HEK293 (cell line): ENCODE results near the gene SORL1.
A peak's percentile ranks its signal among the peaks of the same experiment; 100 is the strongest.

Source experiments
- CTCF ChIA-PET: fragments of 350-600 bp; formaldehyde crosslinking; extraction: SDS; loops from one replicate; lab custom pipeline; 2021; ENCODE audit warnings: antibody characterized with exemption; lab: Yijun Ruan, JAX
- POLR2A ChIA-PET: fragments of 300-600 bp; formaldehyde crosslinking; extraction: SDS; loops from one replicate; lab custom pipeline; 2020; ENCODE audit warnings: antibody characterized with exemption, inconsistent platforms; lab: Yijun Ruan, JAX
- H3K27ac ChIP-seq: fragments of 200-500 bp; sonication (Bioruptor generic); 2 replicates; pipeline ENCODE4 v1.5.1; 2014; ENCODE audit warnings: low read depth, low read length, control low read depth, inconsistent platforms; ENCODE audit errors: extremely low read depth
- H3K36me3 ChIP-seq, 2 experiments: fragments of 200-500 bp in 1 of 2; sonication (Bioruptor generic) in 1 of 2; 1 replicate in 1 of 2; 2 replicates in 1 of 2; pipeline ENCODE4 v1.5.1; 2014 to 2017; ENCODE audit warnings: inconsistent platforms in 2 of 2, low read length in 2 of 2; ENCODE audit not compliant: control insufficient read depth in 2 of 2, insufficient read depth in 1 of 2
- H3K4me1 ChIP-seq: fragments of 200-500 bp; sonication (Bioruptor generic); 2 replicates; pipeline ENCODE4 v1.5.1; 2014; ENCODE audit warnings: mild to moderate bottlenecking, low read length, inconsistent platforms; ENCODE audit not compliant: control insufficient read depth, insufficient read depth
- H3K4me3 ChIP-seq: 2 replicates; pipeline ENCODE4 v1.5.1; 2011; ENCODE audit warnings: low read depth, mild to moderate bottlenecking, control low read depth, low read length, moderate library complexity
- H3K9me3 ChIP-seq: fragments of 200-500 bp; sonication (Bioruptor generic); 2 replicates; pipeline ENCODE4 v1.5.1; 2014; ENCODE audit warnings: low read depth, low read length, inconsistent platforms; ENCODE audit not compliant: control insufficient read depth, insufficient read depth
- CTCF ChIP-seq: fragments of 450-650 bp; formaldehyde crosslinking; IDR thresholded peaks from 2 replicates; pipeline ENCODE4 v1.5.1; 2016; ENCODE audit warnings: missing biosample characterization, missing genetic modification characterization
- ELK4 ChIP-seq: IDR thresholded peaks from 2 replicates; pipeline ENCODE4 v1.6.1; 2011; ENCODE audit warnings: mild to moderate bottlenecking, low read depth, low read length, borderline replicate concordance
- GLIS1 ChIP-seq: fragments of 450-650 bp; formaldehyde crosslinking; IDR thresholded peaks from 2 replicates; pipeline ENCODE4 v1.5.1; 2016; ENCODE audit warnings: missing biosample characterization, missing genetic modification characterization
- MEIS1 ChIP-seq: sonication (generic); formaldehyde crosslinking; IDR thresholded peaks from 2 replicates; pipeline ENCODE4 v1.8.1; 2022; ENCODE audit warnings: missing genetic modification reagents, mild to moderate bottlenecking, borderline replicate concordance
- MZF1 ChIP-seq: fragments of 450-650 bp; formaldehyde crosslinking; IDR thresholded peaks from 2 replicates; pipeline ENCODE4 v1.5.1; 2017; ENCODE audit warnings: missing biosample characterization, missing genetic modification characterization, borderline replicate concordance
- PRDM4 ChIP-seq: fragments of 450-650 bp; formaldehyde crosslinking; IDR thresholded peaks from 2 replicates; pipeline ENCODE4 v1.5.1; 2017; ENCODE audit warnings: missing biosample characterization, missing genetic modification characterization
- SP7 ChIP-seq: fragments of 450-650 bp; formaldehyde crosslinking; IDR thresholded peaks from 2 replicates; pipeline ENCODE4 v1.5.1; 2016; ENCODE audit warnings: missing biosample characterization, missing genetic modification characterization
- ZNF155 ChIP-seq: fragments of 450-650 bp; formaldehyde crosslinking; IDR thresholded peaks from 2 replicates; pipeline ENCODE4 v1.5.1; 2016; ENCODE audit warnings: missing biosample characterization, missing genetic modification characterization
- ZNF214 ChIP-seq: fragments of 450-650 bp; formaldehyde crosslinking; IDR thresholded peaks from 2 replicates; pipeline ENCODE4 v1.5.1; 2017; ENCODE audit warnings: missing biosample characterization, mild to moderate bottlenecking, missing genetic modification characterization, borderline replicate concordance
- ZNF626 ChIP-seq: fragments of 450-650 bp; sonication (Bioruptor Pico); formaldehyde crosslinking; IDR thresholded peaks from 2 replicates; pipeline ENCODE4 v1.5.1; 2018; ENCODE audit warnings: missing biosample characterization, missing genetic modification characterization, inconsistent platforms
- ZNF658 ChIP-seq: fragments of 450-650 bp; formaldehyde crosslinking; IDR thresholded peaks from 2 replicates; pipeline ENCODE4; 2016; ENCODE audit warnings: missing biosample characterization, missing genetic modification characterization
- ZNF776 ChIP-seq: fragments of 450-650 bp; formaldehyde crosslinking; IDR thresholded peaks from 2 replicates; pipeline ENCODE4 v1.5.0; 2017; ENCODE audit warnings: missing biosample characterization, missing genetic modification characterization, borderline replicate concordance
- TF ChIP-seq, protein P1 (sequence below): fragments of 450-650 bp; formaldehyde crosslinking; IDR thresholded peaks from 2 replicates; pipeline ENCODE4 v1.5.1; 2016; ENCODE audit warnings: missing biosample characterization, missing genetic modification characterization

The SORL1 gene

DNA sequence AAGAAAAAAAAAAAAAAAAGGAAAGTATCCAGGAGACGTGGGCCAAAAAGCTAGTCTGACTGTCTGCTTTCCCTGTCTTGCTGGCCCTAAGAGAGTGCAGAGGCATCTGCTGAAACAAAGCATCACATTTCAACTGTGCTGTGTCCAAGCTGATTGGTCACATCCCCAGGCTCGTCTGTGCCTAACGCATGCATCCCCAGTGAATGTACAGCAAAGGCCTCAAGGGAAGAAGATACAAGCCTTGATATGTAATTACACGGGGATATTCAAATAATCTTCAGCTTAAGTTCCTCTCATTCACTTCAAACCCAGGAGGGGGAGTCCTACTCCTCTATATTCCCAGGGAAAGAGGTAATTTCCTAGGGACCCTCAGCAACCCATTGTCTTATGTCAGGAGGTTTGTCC, 5.4 kb upstream of the SORL1 start:
- Histone ChIP-seq H3K4me3 (no peak overlapping the region), H3K9me3 (no peaks in the 10 kb centered on the region), H3K36me3 (no peaks in the 10 kb centered on the region), H3K27ac (no peak overlapping the region), H3K4me1 (no peaks in the 10 kb centered on the region)
- POLR2A ChIA-PET, result no interaction called here
- TF ChIP-seq ZNF658 (no peak), MZF1 (tag by site-specific recombination) (peak; percentile 88; the same call in 1 of the 2 replicates)
- CTCF ChIA-PET, result interaction anchor here (0.6 to 1.6 kb wide), 7 partner anchors 8 to 313 kb away, joined by 3 to 6 read pairs (median 3); no protein-coding TSS in a partner anchor

DNA sequence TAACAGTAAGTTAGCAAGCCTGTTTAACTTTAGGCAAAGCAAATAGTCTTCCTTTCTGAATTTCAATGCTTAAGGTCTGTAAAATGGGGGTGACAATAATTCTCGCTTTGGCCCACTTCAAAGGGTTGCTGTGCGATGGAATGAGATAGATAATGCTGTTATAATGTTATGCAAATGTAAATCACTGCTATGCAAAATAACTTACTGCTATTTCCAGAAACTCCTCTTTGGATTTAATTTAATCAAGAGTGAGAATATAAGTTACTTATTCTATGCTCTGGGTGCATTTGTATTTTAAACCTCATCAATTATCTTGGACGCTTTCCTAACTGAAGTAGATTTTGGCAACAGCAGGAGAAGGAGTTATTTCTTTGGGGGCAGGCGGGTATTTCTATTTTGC, 4.1 kb upstream of the SORL1 start:
- CTCF ChIA-PET, result interaction anchor here (0.8 to 1.6 kb wide), 2 partner anchors 128 to 143 kb away, joined by 3 to 4 read pairs; no protein-coding TSS in a partner anchor

More for the DNA sequence above, 4.1 kb upstream of the SORL1 start:
- no peaks in the 10 kb centered on the region for H3K36me3 ChIP-seq
- no peaks in the 10 kb centered on the region for H3K9me3 ChIP-seq
- no peak overlapping the region for H3K27ac ChIP-seq
- POLR2A ChIA-PET, result no interaction called here
- no peaks in the 10 kb centered on the region for H3K4me1 ChIP-seq
- TF ChIP-seq ZNF776 (tag by site-specific recombination), result no peak
- TF ChIP-seq ZNF214 (tag by site-specific recombination), result no peak
- no peak for TF ChIP-seq ZNF155 (tag by site-specific recombination)
- TF ChIP-seq MEIS1 (CRISPR knock-in tag), result no peak
- no peak for TF ChIP-seq PRDM4 (tag by site-specific recombination)
- TF ChIP-seq SP7 (tag by site-specific recombination), result no peak
- no peak for TF ChIP-seq ELK4
- TF ChIP-seq, protein P1, sequence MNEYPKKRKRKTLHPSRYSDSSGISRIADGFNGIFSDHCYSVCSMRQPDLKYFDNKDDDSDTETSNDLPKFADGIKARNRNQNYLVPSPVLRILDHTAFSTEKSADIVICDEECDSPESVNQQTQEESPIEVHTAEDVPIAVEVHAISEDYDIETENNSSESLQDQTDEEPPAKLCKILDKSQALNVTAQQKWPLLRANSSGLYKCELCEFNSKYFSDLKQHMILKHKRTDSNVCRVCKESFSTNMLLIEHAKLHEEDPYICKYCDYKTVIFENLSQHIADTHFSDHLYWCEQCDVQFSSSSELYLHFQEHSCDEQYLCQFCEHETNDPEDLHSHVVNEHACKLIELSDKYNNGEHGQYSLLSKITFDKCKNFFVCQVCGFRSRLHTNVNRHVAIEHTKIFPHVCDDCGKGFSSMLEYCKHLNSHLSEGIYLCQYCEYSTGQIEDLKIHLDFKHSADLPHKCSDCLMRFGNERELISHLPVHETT (tag by site-specific recombination), result no peak
- TF ChIP-seq GLIS1 (tag by site-specific recombination), result no peak
- TF ChIP-seq CTCF, result no peak
- no peak for TF ChIP-seq ZNF626 (tag by site-specific recombination)
- H3K4me3 ChIP-seq, result no peak overlapping the region
